Brain microvascular endothelial cell (primary cell): ENCODE results near the gene UBALD2.
A peak's percentile ranks its signal among the peaks of the same experiment; 100 is the strongest.
"Not testable (repeated sequence)": the region's sequence is repeated elsewhere in the genome, so short reads cannot be mapped to it uniquely, and the experiment has no call there.

ENCODE experiments used
- DNase-seq: peaks from one replicate; pipeline ENCODE4 v3.0.0-alpha.2; 2020
- H3K27ac ChIP-seq: fragments of 250-450 bp; sonication (Bioruptor Pico); 2 replicates; pipeline ENCODE4 v1.5.1; 2020; ENCODE audit warnings: mild to moderate bottlenecking, moderate library complexity
- H3K27me3 ChIP-seq: fragments of 250-450 bp; sonication (Bioruptor Pico); replicated peaks from 2 replicates; pipeline ENCODE4 v1.5.1; 2020; ENCODE audit warnings: mild to moderate bottlenecking
- H3K36me3 ChIP-seq: fragments of 250-450 bp; sonication (Bioruptor Pico); replicated peaks from 2 replicates; pipeline ENCODE4 v1.5.1; 2020; ENCODE audit warnings: mild to moderate bottlenecking
- H3K4me3 ChIP-seq: 2 replicates; pipeline ENCODE4 v1.5.1; 2011; ENCODE audit warnings: low read depth, mild to moderate bottlenecking, control low read depth, low read length, moderate library complexity
- CTCF ChIP-seq: IDR thresholded peaks from 2 replicates; pipeline ENCODE4 v1.5.1; 2011; ENCODE audit warnings: low read depth, mild to moderate bottlenecking, moderate library complexity, low read length, control low read depth, inconsistent platforms; ENCODE audit errors: missing control alignments
- in situ Hi-C: cut with HindIII; loops from 2 replicates; pipeline ENCODE4 v1.10.0; 2017; ENCODE audit warnings: low sequenced_read_pairs, low pct_ligation_motif_present

UBALD2 gene

GRCh38 chr17:76264755-76265623 lies at the start of gene UBALD2:
Gene UBALD2 (plus strand): TSS chr17:76265348. CDS start chr17:76265506, 158 bp downstream.
- Histone ChIP-seq H3K27me3 (no peaks in the 10 kb centered on the region), H3K4me3 (peak within 1 kb of the TSS; percentile 81), H3K27ac (peak within 1 kb of the TSS; percentile 89), H3K36me3 (peaks cover 2% of the 10 kb centered on the region)
- TF ChIP-seq CTCF = no peak
- DNase-seq = peak; percentile 100
- in situ Hi-C loops = loop anchor here (25.0 kb wide), 1 partner anchor 103 kb away; no protein-coding TSS in a partner anchor

GRCh38 chr17:76217081-76217480 lies 48.1 kb upstream of the UBALD2 start:
- no peak for DNase-seq
- TF ChIP-seq CTCF = no peak
- no peak overlapping the region for H3K27ac ChIP-seq
- in situ Hi-C loops = no loop called here
- H3K36me3 ChIP-seq = no peaks in the 10 kb centered on the region
- no peak overlapping the region for H3K4me3 ChIP-seq
- no peaks in the 10 kb centered on the region for H3K27me3 ChIP-seq

GRCh38 chr17:76219670-76220383 lies 45.3 kb upstream of the UBALD2 start:
- in situ Hi-C loops = no loop called here
- Histone ChIP-seq H3K4me3 (no peak overlapping the region), H3K27me3 (no peaks in the 10 kb centered on the region), H3K27ac (no peak overlapping the region), H3K36me3 (no peaks in the 10 kb centered on the region)
- DNase-seq = no peak
- TF ChIP-seq CTCF = no peak

- no peak overlapping the region for H3K4me3 ChIP-seq
- H3K36me3 ChIP-seq = no peaks in the 10 kb centered on the region
- H3K27ac ChIP-seq = no peak overlapping the region
- in situ Hi-C loops = no loop called here
- no peaks in the 10 kb centered on the region for H3K27me3 ChIP-seq
- DNase-seq = no peak
- TF ChIP-seq CTCF = no peak
These were observed 41.3 kb upstream of the UBALD2 start for GRCh38 chr17:76223802-76224201.

GRCh38 chr17:76225373-76226086 lies 39.6 kb upstream of the UBALD2 start:
- DNase-seq, in situ Hi-C loops, H3K4me3 ChIP-seq, H3K27me3 ChIP-seq, H3K36me3 ChIP-seq, H3K27ac ChIP-seq: not testable (repeated sequence)

GRCh38 chr17:76226749-76227148 lies 38.4 kb upstream of the UBALD2 start:
- DNase-seq, in situ Hi-C loops, H3K27ac ChIP-seq, H3K36me3 ChIP-seq, H3K27me3 ChIP-seq, H3K4me3 ChIP-seq: not testable (repeated sequence)
